ENCODE results near the gene CNIH4.
"Not testable (repeated sequence)": the region's sequence is repeated elsewhere in the genome, so short reads cannot be mapped to it uniquely, and the experiment has no call there.

The CNIH4 gene

GRCh38 chr1:224402472-224403036 lies 45.9 kb downstream of the CNIH4 start:
- no peak for DNase-seq (ENCODE audit: low read depth)

- no peak for DNase-seq (ENCODE audit: low read depth)
These were observed 48.4 kb downstream of the CNIH4 start for GRCh38 chr1:224404916-224405603.

- DNase-seq (ENCODE audit: low read depth), result no peak
These were observed 48.9 kb downstream of the CNIH4 start for GRCh38 chr1:224405604-224405970.

GRCh38 chr1:224406216-224406615 lies 49.5 kb downstream of the CNIH4 start:
- DNase-seq (ENCODE audit: low read depth), result no peak

- no peak for DNase-seq (ENCODE audit: low read depth)
These were observed 51.1 kb downstream of the CNIH4 start for GRCh38 chr1:224407571-224408293.

- DNase-seq (ENCODE audit: low read depth), result no peak
These were observed 51.6 kb downstream of the CNIH4 start for GRCh38 chr1:224408294-224408590.

DNA sequence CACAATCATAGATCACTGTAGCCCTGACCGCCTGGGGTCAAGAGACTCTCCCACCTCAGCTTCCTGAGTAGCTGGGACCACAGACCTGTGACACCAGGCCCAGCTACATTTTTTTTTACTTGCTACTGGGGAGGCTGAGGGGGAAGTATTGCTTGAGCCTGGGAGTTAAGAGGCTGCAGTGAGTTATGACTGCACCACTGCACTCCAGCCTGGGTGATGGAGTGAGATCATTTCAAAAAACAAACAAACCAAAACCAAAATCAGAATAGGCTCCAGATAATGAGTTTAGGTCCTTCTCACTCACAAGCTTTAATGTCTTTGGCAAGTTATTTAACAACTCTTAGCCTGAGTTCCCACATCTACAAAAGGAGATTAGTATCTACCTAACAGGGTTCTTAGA lies 55.1 kb downstream of the CNIH4 start:
- no peak for DNase-seq (ENCODE audit: low read depth)

- DNase-seq (ENCODE audit: low read depth), result no peak
These were observed 63.4 kb downstream of the CNIH4 start for GRCh38 chr1:224420106-224420505.

DNA sequence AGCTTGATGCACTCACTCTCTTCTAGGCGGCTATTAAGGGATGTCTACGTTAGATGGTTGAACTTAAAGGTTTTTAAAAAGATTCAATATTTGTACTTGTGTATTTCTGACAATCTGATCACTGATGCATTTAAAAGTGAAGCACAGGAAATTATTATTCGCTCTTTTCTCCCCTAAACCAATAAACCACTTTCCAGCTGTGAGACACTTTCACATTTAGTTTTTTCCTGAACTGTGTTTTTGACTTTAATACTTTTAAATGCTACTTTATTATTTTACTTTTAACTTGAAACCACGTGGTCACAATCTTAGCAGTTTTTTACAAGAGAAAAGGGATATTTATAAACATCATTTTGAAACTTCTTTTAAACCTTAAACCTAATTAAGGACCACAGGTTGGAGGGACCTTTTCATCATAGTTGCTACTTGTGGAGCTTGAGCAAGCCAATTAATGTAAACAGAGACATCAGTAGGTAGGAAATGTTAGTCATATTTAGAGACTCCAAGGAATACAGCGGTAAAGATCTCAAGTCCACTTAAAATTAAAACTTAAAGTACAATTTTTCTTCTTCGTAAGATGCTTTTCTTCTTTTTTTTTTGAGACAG lies 68.7 kb downstream of the CNIH4 start:
- DNase-seq (ENCODE audit: low read depth), result no peak

DNA sequence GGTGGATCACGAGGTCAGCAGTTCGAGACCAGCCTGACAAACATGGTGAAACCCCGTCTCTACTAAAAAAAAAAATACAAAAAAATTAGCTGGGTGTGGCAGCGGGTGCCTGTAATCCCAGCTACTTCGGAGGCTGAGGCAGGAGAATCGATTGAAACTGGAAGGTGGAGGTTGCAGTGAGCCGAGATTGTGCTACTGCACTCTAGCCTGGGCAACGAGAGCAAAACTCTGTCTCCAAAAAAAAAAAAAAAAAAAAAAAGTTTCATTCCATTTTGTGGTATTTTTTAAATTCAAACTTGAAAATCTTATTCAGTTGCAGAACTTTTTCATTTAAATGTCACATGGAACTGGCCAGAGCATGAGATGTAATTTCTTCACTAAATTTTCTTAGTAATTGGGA lies 70.2 kb downstream of the CNIH4 start:
- not testable (repeated sequence) for DNase-seq (ENCODE audit: low read depth)

DNA sequence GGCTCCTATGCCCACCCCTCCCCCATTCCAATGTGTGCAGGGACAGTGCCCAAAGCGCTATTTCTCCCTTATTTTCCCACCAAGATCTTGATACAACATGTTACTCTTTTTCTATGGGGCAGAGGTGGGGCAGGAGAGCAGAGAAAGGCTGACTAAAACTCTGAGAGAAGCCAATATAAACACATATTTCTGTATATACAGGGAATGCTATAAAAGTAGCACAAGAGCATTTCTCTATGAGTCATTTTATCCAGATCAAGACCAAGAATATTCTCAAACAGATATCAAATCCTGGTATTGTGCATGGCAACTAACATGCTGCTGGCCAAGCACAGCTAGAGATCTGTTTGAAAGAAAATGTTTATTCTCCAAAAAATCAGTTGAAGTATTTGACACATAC lies 70.7 kb downstream of the CNIH4 start:
- peak; percentile 38 for DNase-seq (ENCODE audit: low read depth)

GRCh38 chr1:224428713-224429112 lies 72.0 kb downstream of the CNIH4 start:
- not testable (repeated sequence) for DNase-seq (ENCODE audit: low read depth)

Measured in GM04504 (cell line).